Transverse colon (tissue), 4 donors: ENCODE results near the gene CMTM2.
A peak's percentile ranks its signal among the peaks of the same experiment; 100 is the strongest.

Experiments used
- POLR2AphosphoS5 ChIP-seq, 3 donors: sonication (generic); formaldehyde crosslinking; IDR thresholded peaks; one replicate each; pipeline ENCODE4 v1.6.1; 2016; ENCODE audit warnings: antibody characterized with exemption in 3 of 3
- TF ChIP-seq, protein P1 (sequence below), 5 experiments: fragments of 200-600 bp in 3 of 5; fragments of 450-650 bp in 2 of 5; sonication (generic) in 3 of 5; IDR thresholded peaks; 1 replicate in 2 of 5; 2 replicates in 3 of 5; pipeline ENCODE4 v1.5.1; 2016 to 2017; ENCODE audit warnings: antibody characterized with exemption in 5 of 5, inconsistent platforms in 3 of 5, mild to moderate bottlenecking in 2 of 5, moderate library complexity in 1 of 5

DNA sequence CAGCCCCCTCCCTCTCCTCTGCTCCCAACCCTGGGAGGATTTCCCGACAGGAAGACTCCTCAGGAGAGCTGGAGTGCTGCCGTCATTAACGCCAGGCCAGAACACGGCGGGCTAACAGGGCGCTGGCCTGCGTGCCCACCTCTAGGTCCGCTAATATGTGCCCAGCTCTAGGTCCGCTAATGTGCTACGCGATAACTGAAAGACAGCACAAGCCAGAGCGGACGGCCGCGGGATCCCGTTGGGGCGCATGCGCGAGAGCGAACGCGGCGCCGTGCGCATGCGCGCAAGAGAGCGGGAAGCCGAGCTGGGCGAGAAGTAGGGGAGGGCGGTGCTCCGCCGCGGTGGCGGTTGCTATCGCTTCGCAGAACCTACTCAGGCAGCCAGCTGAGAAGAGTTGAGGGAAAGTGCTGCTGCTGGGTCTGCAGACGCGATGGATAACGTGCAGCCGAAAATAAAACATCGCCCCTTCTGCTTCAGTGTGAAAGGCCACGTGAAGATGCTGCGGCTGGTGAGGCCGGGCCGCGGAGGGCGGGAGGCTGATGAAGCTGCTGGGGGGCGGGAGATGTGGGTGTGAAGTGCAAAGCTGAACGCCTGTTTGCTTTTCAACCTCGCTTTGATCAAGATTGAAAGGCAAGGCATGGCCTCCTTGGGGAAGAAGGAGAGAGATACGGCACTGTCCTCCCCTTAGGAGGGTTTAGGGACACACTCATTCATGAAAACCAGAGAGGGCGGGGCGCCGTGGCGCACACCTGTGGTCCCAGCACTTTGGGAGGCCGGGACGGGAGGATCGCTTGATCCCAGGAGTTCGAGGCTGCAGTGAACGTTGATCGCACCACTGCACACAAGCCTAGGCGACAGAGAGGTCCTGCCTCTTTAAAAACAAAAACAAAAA is 26.7 kb upstream of the CMTM2 start, which contains the start of gene CKLF:
- TF ChIP-seq POLR2AphosphoS5 (IDR thresholded peaks at IDR 0.05), result peak; percentile 87 to 94 (median 93)
- TF ChIP-seq, protein P1, sequence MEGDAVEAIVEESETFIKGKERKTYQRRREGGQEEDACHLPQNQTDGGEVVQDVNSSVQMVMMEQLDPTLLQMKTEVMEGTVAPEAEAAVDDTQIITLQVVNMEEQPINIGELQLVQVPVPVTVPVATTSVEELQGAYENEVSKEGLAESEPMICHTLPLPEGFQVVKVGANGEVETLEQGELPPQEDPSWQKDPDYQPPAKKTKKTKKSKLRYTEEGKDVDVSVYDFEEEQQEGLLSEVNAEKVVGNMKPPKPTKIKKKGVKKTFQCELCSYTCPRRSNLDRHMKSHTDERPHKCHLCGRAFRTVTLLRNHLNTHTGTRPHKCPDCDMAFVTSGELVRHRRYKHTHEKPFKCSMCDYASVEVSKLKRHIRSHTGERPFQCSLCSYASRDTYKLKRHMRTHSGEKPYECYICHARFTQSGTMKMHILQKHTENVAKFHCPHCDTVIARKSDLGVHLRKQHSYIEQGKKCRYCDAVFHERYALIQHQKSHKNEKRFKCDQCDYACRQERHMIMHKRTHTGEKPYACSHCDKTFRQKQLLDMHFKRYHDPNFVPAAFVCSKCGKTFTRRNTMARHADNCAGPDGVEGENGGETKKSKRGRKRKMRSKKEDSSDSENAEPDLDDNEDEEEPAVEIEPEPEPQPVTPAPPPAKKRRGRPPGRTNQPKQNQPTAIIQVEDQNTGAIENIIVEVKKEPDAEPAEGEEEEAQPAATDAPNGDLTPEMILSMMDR (IDR thresholded peaks at IDR 0.05), result no peak
